ENCODE data around the gene B4GALT3.

DNA sequence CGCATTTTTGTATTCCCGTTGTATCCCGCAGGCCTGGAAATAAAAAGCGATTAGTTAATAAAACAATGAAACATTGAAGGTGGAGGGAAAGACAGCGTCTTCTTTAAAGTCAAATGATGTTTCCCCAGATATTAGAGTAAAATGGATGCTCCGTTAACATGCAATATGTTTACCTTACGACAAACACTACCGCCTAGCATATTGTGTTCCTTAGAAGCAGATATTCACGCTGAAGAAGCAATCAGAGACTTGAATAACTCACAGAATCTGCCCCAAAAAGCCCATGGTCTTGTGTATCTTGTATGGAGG is 583 bp upstream of the B4GALT3 start:
- TF ChIP-seq, protein P1, sequence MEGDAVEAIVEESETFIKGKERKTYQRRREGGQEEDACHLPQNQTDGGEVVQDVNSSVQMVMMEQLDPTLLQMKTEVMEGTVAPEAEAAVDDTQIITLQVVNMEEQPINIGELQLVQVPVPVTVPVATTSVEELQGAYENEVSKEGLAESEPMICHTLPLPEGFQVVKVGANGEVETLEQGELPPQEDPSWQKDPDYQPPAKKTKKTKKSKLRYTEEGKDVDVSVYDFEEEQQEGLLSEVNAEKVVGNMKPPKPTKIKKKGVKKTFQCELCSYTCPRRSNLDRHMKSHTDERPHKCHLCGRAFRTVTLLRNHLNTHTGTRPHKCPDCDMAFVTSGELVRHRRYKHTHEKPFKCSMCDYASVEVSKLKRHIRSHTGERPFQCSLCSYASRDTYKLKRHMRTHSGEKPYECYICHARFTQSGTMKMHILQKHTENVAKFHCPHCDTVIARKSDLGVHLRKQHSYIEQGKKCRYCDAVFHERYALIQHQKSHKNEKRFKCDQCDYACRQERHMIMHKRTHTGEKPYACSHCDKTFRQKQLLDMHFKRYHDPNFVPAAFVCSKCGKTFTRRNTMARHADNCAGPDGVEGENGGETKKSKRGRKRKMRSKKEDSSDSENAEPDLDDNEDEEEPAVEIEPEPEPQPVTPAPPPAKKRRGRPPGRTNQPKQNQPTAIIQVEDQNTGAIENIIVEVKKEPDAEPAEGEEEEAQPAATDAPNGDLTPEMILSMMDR (IDR thresholded peaks at IDR 0.05) = peak in 1 of 6 experiments; percentile 4
- no peak for TF ChIP-seq POLR2A (IDR thresholded peaks at IDR 0.05)
